Tongue (tissue), 2 donors: ENCODE measurements around the gene GPX4. TPM values are rescaled to one million over a fixed set of nuclear protein-coding genes. Genes with fewer than 3 reads are reported as not detected.
"Not testable (repeated sequence)": the region's sequence is repeated elsewhere in the genome, so short reads cannot be mapped to it uniquely, and the experiment has no call there.

ENCODE experiments used
- DNase-seq: peaks from one replicate; pipeline ENCODE4 v3.0.0-alpha.2; 2015
- total RNA-seq: library from RNA; depleted of rRNA; stranded (reverse); fragments of >200 nt; gene quantifications from one replicate; pipeline ENCODE4 v1.2.3, GENCODE V29; 2014

The GPX4 gene
- total RNA-seq, 1 donor from 2014 or later = 115 TPM

GRCh38 chr19:1113986-1114483 lies 10.2 kb downstream of the GPX4 start:
- DNase-seq = no peak

- not testable (repeated sequence) for DNase-seq
These were observed 10.9 kb downstream of the GPX4 start for GRCh38 chr19:1114728-1115127.

- DNase-seq = no peak
These were observed 12.0 kb downstream of the GPX4 start for GRCh38 chr19:1115646-1116420.

GRCh38 chr19:1116726-1117581 lies 13.2 kb downstream of the GPX4 start:
- no peak for DNase-seq

GRCh38 chr19:1117654-1118053 lies 13.9 kb downstream of the GPX4 start:
- DNase-seq = no peak

- no peak for DNase-seq
These were observed 15.2 kb downstream of the GPX4 start for GRCh38 chr19:1118999-1119398.

- DNase-seq = no peak
These were observed 15.9 kb downstream of the GPX4 start for GRCh38 chr19:1119475-1120217.

GRCh38 chr19:1121395-1121794 lies 17.6 kb downstream of the GPX4 start:
- DNase-seq = no peak

- DNase-seq = no peak
These were observed 18.5 kb downstream of the GPX4 start for GRCh38 chr19:1122021-1122971.

GRCh38 chr19:1122972-1123363 lies 19.2 kb downstream of the GPX4 start:
- no peak for DNase-seq

- no peak for DNase-seq
These were observed 19.6 kb downstream of the GPX4 start for GRCh38 chr19:1123381-1123780.

- no peak for DNase-seq
These were observed 20.3 kb downstream of the GPX4 start for GRCh38 chr19:1123885-1124677.

- DNase-seq = no peak
These were observed 22.0 kb downstream of the GPX4 start for GRCh38 chr19:1125601-1126467.

- no peak for DNase-seq
These were observed 23.4 kb downstream of the GPX4 start for GRCh38 chr19:1126984-1127760.

GRCh38 chr19:1128106-1128505 lies 24.3 kb downstream of the GPX4 start:
- DNase-seq = no peak

- not testable (repeated sequence) for DNase-seq
These were observed 25.3 kb downstream of the GPX4 start for GRCh38 chr19:1129084-1129483.

- no peak for DNase-seq
These were observed 25.7 kb downstream of the GPX4 start for GRCh38 chr19:1129535-1129934.
